ENCODE results near the gene SERPIND1.
"Not testable (repeated sequence)": the region's sequence is repeated elsewhere in the genome, so short reads cannot be mapped to it uniquely, and the experiment has no call there.

The SERPIND1 gene

DNA sequence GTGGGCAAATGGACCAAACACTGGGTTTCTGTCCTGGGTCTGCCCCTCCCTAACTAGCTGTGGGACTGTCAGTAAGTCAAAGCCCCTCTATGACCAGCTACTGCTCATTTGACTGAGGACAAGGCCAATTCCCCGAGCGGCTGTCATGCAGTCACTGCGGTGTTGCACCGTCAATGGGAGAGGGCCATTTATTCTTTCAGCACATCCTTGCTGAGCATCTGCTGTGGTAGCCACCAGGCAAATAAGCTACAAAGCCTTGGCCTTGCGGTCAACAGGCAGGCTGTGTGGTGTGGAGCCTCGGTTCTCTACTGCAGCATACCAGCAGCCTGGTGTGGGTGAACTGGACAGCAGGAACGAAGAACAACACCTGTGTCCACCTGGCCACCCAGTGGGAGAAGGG lies 25.8 kb upstream of the SERPIND1 start:
- no peak for DNase-seq

DNA sequence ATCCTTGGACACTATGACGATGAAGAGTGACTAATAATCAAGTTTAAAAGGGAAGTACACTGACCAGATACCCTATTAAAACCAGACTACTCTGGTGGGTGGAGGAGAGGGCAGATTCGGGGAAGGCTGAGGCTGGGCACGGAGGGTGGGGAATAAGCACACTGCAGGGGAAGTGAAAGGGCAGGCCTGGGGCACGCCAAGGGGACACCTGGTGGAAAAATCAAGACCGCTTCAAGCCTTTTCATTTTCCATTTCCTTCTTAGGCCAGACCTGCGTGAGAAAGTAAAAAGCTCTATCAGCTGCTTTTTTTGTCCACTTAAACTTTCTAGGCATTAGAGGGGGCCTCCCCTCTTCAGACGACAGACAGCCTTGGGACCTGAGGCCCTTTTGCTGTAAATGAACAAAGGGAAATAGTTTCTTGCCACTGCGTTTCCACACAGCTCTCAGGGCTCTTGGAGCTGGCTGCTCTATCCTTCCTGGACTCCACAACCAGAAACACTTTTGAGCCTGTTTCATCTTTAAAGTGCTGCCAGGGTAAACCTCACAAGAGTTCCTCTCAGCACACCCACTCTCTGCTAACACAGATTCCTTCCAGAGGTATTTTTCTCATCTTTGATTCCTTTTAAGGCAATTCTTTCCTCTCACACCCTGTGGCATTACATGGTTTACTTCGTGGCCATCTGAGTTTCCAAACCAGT lies 25.0 kb upstream of the SERPIND1 start:
- DNase-seq: no peak

DNA sequence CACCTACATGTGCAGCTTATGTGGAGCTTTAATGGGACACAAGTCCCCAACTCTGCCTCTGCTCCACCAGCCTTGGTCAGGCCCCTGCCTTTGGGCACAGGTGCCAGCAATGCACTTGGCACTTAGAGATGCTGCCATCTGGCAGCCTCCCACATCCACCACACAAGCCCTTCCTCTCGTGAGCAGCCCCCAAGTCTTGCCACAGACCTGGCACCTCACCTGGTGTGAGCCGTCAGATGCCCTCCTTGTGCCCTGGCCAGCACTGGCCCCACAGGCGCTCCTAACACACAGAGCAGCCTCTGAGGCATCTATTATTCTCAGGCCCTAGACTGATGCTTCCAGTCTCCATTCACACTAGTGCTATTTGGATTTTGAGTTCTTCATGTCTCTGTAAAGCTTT lies 24.5 kb upstream of the SERPIND1 start:
- no peak for DNase-seq

DNA sequence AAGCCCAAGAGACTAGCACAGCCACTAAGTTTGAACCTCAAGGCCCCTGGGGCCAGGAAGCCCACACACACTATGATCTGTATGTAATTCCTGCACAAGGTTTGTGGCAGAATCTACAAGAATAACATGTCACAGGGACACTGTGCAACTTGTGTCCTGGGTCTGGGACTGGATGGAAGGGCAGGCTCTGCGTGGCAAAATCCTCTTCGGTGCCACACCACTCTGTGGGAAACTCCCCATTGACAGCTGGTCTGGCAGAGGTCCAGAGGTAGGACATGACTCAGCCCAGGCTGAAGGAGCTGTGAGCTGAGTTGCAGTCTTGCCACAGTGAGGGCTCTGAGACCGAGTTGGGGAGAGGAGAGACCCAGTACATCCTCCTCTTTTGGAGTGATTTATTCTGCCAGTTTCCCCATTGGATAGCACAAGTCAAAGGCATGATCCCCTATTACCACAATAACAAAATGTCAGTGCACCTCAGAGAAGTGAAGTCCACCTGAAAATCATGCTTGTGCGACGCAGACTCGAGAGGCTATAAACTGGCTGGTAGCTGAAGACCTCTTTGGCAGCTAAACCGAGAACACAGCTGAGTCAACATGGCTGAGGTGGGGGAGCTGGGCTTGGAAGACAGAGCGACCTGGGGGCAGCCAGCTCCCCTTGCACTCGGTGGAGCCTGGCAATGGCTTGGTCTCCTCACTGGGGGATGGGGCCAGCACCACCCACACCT lies 23.3 kb upstream of the SERPIND1 start:
- DNase-seq: peak; percentile 61

DNA sequence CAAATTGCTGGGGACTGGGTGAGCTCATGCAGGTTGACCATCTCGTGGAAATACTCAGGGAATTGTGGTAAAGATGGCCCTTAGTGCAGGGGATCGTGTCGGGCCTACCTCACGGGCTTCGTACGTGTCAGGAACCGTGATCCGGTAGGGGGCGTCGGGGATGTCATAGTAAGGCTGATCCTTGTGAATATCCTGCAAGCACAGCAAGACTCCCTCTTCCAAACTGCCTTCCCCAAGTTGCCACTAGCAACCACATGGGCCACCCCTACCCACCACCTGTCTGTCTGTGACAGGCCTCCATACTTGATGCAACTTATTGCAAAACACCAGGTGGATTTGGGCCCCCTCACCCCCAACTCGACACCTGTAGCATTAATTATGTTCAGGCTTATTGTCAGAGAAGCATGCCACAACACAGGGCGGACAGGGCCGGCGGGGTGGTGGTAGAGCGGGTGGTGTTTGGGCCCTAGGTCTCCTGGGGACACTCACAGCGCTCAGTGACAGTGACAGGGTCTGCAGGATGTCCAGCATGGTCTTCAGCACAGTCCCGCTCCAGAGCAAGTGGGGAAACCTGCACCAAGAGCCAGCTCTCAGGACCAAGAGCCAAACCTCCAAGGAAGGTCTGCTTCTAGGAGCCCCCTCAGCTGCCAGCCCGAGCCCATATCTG lies 22.6 kb upstream of the SERPIND1 start:
- no peak for DNase-seq

DNA sequence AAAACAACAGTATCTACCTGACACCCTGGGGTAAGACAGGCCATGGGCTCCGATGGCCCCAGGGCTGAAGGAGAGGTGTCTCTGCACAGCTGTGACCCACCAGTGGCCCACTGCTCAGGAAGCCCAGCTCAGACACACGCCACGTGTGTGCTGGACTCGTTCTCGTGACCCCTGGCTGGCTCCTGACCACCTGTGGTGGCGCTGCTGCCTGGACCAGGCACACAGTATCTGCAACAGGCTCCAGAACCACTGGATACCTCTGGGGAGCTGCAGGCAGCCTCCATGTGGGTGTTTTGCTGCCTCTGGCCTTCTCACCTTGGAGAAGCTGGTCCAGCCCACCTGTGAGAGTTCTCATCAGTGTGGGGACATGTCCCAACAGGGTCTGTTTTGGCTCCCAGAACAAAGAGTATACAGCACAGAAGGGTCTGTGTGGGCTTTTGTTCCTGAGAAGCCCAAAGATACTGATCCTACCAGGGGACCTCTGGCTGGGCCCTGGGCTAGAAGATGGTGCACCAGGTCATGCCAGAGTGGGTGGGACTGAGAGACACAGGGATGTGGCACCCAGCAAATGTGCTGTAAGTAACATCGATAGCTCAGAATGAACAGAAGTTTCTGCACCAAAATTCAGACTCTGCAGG lies 21.7 kb upstream of the SERPIND1 start:
- DNase-seq: no peak

DNA sequence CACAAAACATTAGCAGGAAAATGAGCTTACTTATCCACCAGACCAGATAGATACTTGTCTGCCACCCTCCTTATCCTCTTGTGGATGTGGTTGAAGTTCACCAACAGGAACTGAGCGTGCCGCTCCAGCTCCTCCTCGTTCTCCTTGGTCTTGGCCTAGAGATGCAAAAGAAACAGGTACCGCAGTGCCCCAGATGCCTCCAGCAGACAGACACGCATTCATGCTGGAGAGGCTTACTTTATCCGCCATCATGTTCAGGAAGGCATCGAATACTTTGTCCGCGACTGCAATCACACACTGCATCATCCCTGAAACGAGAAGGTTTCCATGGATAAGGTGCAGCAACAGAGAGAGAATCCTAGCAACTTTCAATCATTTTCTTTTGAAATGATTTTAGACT lies 21.0 kb upstream of the SERPIND1 start:
- no peak for DNase-seq

DNA sequence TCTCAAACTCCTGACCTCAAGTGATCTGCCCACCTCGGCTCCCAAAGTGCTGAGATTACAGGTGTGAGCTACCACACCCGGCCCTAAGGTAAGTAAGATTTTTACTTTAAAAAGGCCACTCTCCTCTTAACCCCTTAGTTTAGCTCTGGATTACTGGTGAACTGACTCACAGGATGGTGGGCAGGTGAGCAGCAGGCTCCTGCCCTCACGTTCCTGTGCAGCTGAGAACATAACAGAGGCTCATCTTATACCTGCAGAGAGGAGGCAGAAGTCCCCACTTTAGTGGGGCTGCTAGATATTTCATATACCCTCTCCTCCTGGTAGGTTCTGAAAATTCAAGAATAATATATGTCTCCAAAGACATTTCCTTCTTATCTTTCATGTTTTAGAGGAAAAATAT lies 17.1 kb upstream of the SERPIND1 start:
- DNase-seq: no peak

DNA sequence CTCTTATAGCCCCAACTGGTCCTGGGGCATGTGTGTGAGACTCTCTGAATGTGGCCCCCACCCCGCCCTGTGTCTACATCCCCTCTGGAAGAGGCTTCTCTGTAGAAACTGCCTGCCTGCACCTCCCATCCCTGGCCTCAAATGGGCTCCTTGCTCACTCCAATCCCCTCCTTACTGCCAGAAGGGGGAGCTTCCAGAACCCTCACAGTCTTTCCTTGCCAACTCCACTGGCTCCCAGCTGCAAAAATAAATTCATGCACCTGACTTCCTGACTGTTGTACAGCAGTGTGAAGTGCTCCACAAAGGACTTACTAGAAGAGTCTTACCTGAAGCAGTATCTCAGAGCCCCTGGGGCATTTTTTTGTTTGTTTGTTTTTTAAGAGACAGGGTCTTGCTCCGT lies 15.2 kb upstream of the SERPIND1 start:
- no peak for DNase-seq

DNA sequence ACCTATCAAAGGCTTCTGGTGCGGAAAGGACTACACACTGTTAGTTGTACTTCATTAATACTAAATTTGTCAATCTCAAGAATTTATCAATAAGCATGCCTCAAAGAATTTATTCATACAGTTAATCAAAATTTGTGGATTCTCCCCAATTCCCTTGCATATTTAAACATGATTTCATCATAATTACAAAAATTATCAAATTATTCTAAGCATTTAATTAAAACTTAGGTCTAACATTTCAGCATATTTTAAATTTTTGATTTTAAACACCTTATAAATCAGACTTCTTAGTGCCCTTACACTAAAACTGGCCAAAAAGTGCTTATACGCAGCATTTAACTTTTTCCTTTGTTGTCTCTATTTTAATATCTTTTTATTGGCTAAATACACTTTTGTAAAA lies 13.8 kb upstream of the SERPIND1 start:
- DNase-seq: no peak

DNA sequence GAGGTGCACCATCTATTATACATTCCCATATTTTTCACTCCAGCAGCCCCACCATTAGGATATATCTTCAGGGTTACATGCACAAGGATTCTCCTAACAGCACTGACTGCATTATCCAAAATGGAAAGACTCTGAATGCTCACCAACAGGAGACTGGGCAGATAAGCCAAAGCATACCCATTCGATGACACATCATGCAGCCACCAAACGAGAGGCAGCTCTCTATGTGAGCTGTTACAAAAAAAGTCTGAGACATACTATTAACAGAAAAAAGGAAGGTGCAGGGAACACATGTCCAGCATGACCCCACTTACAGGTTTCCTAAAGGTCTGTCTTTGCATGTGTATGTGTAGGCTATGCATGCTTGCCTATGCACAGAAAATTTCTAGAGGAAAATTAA lies 12.4 kb upstream of the SERPIND1 start:
- no peak for DNase-seq

DNA sequence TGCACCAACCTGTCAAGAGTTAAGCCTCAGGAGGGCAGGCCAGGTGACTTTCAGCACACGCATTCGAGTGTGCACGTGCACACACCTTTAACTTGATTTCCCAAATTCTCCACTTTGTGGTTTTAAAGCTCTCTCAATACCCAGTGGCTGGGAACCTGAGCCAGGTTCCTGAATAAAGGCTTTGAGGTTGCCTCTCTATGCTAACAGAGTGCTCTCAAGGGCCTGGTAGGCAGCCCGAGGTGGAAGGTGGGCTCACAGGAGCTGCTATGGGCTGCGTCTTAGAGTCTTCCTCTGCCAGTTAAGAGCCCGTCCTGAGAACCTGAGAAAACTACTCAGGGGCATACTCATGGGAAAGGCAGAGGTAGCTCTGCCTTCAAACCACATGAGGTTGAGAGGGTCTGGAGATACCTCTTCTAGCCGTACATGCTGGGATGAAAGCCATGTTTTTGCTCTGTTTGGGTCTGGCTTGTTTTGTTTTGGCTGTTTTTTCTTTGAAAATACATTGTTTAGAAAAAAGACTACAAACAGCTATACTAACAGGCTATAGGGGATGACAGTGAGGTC lies 11.6 kb upstream of the SERPIND1 start:
- no peak for DNase-seq

DNA sequence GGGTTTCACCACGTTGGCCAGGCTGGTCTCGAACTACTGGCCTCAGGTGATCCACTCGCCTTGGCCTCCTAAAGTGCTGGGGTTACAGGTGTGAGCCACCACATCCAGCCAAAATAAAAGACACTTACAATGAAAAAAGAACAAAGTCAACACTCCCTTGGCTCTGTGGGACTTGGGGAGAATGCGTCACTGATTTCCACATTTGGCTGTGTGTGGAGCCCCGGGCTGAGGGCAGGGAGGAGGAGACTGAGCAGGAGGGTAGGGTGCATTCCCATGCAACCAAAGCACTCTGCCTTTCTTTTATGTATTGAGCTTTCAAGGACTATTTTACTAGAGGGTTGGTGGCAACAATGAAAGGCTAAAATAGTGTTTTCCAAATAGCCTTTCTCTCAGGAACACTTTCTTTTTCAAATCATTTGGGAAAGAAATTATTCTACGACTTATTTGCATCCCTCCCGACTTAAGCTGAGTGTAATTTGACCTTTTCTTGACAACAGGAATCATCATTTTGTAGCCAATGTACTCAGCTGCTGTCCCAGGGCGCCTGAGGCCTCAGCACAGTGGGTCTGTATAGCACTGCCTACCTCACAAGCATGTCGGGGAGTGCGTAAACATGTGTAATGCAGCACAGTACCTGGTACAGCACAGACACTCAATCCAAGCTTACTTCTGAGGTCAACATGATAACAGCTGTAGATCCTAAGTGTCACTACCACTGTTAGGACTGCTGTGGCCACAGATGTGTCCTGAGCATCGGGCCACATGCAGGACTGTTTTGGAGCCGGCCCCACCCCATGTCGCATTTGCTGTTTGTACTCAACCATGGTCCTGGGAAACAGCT lies 10.1 kb upstream of the SERPIND1 start:
- DNase-seq: no peak

DNA sequence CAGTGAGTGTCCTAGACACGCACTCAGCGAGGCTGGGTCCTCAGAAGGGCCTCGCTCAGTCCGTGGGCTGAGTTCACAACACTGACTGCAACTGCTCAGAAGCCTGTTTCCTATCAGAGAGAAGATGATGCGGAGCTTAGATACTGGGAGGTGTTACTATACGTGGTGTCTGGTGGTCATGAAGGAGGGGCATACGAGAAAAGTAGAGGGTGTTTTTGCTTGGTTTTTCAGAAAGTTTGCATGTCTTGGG lies 9.5 kb upstream of the SERPIND1 start:
- no peak for DNase-seq

DNA sequence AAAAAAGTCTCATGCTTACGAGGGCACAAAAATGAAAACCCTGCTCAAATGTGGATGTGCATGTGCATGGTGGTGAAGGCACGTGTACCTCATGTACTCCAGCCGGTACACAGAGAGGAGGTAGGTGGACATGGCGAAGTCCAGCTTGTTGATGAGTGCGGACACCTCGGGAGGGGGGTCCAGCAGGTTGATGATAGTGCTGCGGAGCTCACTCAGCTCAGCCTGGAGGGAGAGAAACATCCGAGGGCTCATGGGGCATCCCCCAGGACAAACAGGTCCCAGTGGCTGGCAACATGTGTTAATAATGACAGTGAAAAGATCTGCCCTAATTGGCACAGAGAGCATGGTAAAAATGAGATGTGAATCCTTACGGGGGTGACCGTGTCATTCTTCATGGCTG lies 9.2 kb upstream of the SERPIND1 start:
- no peak for DNase-seq

DNA sequence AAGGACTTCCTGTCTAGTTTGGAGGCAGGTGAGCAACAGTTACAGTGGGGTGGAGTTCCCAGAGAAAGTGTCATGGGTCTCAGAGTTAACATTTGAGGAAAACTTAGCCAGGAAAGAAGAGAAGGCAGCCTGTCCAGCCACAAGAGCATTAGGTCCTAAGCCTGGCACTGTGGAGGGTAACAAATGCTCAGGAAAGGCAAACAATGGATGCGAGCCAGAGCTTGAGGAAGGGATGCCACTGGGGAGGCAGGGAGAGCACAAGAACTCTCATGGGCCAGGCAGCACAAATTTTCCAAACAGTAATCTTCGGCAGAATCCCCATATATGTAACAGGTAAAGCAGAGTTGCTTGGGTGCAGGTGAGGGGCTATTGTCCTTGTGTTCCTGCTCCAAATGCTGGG lies 8.0 kb upstream of the SERPIND1 start:
- DNase-seq: no peak

DNA sequence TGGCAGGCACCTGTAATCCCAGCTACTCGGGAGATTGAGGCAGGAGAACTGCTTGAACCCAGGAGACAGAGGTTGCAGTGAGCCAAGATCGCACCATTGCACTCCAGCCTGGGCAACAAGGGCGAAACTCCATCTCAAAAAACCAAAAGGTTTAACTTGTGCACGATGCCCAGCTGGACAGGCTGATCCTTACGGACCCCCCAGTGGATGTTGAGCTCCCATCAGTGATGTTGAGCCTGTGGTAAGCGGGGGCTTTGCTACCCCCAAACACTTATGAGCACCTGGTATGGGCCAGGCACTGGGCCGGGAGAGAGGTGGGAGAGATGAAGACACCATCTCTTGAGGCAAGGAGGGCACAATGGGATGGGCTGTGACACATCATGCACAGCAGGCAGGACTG lies 7.4 kb upstream of the SERPIND1 start:
- DNase-seq: no peak

DNA sequence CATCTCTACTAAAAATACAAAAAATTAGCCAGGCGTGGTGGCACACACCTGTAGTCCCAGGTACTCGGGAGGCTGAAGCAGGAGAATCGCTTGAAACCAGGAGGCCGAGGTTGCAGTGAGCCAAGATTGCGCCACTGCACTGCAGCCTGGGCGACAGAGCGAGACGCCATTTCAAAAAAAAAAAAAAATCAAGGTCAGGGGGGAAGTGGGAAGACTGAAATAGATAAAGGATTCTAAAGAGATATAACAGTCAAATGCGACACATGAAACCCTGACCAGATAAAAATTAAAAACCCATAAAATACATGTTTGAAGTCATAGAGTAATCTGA lies 4.5 kb upstream of the SERPIND1 start:
- not testable (repeated sequence) for DNase-seq

DNA sequence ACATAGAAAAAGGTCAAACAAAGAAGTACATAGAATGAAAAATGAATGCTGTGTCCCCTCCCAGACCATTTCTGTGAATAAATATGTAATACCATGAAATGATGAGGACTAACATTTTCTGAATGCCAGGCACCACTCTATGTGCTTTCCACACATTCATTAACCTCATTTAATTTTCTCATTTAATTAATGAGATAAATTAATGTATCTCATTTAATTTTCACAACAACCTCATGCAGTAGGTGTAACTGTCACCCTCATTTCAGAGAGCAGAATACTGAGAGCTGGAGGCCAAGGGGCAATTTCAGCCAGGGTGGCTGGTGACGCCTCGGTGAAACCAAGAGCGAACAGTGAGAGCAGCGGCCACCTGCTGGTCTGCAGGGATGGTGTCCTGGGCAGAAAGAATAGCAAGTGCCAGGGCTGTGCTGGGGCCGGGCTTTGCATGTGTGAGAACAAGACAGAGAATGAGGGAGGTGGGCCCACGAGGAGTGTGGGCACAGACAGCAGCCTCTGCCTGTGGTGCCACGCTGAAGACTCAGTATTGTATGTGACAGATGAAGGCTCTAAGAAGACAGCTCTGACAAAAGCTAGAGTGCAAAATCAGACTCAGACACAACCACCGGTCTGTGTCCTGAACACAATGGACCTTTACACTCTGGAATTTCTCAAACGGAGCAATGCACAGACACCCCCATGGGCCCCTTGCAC lies 1.8 kb upstream of the SERPIND1 start:
- no peak for DNase-seq

DNA sequence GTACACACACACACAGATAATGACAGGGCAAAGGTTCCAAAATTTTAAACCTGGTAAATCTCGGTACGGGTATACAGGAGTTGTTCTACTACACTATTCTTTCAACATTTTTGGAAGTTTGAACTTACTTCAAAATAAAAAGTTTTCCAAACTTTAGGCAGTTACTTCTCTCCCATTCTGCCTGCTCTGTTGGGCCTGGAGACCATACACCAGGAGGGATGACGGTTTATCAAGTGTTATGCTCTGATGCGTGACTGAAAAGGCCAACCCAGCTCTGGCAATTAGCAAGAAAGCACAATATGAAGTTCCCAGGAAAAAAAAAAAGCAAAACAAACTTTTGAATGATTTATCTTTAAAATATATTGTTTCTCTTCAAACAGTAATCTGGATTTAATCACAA lies 969 bp downstream of the SERPIND1 start:
- no peak for DNase-seq

DNA sequence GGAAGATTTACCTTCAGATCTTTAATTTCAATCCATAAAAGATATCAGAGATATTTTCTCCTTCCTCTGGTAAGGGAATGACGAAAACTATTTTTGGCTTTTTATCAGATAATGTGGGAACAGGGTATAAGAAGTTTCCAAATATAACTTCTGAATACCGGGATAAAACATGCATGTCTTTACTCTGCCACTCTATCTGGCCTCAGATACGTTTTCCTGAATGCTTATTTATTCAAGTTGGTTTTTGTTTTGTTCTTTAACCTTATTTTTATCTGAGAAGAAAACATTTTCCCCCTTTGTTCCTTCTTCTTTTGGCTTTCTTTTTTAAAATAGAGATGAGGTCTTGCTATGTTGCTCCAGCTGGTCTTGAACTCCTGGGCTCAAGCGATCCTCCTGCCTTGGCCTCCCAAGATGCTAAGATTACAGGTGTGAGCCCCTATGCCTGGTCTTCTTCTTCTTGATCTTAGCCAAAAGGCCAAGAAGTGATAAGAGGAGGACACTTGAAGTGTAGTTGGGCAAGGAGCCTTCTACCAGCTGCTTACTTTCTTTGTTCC lies 1.5 kb downstream of the SERPIND1 start:
- DNase-seq: no peak

All from stimulated activated CD8-positive, alpha-beta memory T cell treated with anti-CD3 and anti-CD28 coated beads, Interleukin-4, amount 100 ng/mL, for 48 hours (primary cell).